Measurements from ENCODE around the gene TOMM40. TPM values are rescaled to one million over a fixed set of nuclear protein-coding genes. Genes with fewer than 3 reads are reported as not detected.
A peak's percentile ranks its signal among the peaks of the same experiment; 100 is the strongest.

The TOMM40 gene
- total RNA-seq (26.4 TPM), polyA plus RNA-seq (10 to 100 TPM; 22.8 to 27.8 (median 24.8) TPM)

DNA sequence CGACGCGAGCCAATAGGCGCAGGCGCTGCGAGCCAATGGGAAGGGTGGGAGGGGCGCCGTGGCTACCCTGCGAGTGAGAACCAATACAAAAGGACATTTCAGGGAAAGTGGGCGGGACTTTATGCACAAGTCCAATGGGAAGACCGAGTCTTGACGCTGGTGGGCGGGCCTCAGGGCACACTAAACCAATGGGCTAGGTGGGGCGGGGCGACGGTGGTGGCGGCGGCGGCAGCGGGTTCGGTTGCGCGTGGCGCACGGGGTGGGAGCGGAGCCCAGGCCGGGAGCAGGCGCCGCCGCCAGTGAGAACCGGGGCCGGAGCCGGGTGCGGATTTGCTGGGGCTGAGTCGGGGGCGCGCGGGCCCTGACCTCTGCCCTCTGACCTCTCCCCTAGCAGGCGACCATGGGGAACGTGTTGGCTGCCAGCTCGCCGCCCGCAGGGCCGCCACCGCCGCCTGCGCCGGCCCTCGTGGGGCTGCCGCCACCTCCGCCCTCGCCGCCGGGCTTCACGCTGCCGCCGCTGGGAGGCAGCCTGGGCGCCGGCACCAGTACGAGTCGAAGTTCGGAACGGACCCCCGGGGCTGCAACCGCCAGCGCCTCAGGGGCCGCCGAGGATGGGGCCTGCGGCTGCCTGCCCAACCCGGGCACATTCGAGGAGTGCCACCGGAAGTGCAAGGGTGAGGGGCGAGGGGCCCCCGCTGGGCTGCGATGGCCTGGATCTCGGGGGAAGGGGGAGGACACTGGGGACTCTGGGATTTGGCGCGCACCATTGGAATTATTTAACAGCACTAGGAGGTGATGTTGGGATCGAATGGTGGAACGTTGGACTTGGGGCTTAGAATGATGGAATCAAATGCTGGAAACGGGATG, at the start of gene TOMM40:
TSS of gene TOMM40 (plus strand) at position 239 of the 867 bp plus-strand sequence. CDS start at position 401, 162 bp downstream.
- peak within 1 kb of the TSS; percentile 96 for H3K4me3 ChIP-seq (ENCODE audit: low read depth, low read length)
- H3K9me3 ChIP-seq (ENCODE audit: control insufficient read depth in 2 of 2, low read length in 2 of 2): no peaks in the 10 kb centered on the region
- H3K27me3 Mint-ChIP-seq: peaks cover 9% of the 10 kb centered on the region
- peaks cover 23% of the 10 kb centered on the region for H3K36me3 Mint-ChIP-seq
- ATAC-seq (ENCODE audit: low read depth in 2 of 2): no peak
- H3K27ac ChIP-seq (ENCODE audit: insufficient read depth, low read length, poor library complexity, severe bottlenecking): peak within 1 kb of the TSS; percentile 98
- DNase-seq: peak in 2 of 3 donors; percentile 28 to 100
- no peaks in the 10 kb centered on the region for H3K27me3 ChIP-seq (ENCODE audit: control insufficient read depth, insufficient read depth, low read length)
- H3K36me3 ChIP-seq (ENCODE audit: control insufficient read depth, insufficient read depth, low read length): peaks cover 29% of the 10 kb centered on the region
- peaks cover 0 to 2% (median 0%) of the 10 kb centered on the region in 7 donors for H3K9me3 Mint-ChIP-seq
- H3K4me1 Mint-ChIP-seq: peaks cover 0 to 44% (median 26%) of the 10 kb centered on the region in 4 donors
- peak within 1 kb of the TSS; percentile 91 to 97 (median 92) for H3K27ac Mint-ChIP-seq
- peaks cover 19% of the 10 kb centered on the region for H3K4me1 ChIP-seq (ENCODE audit: control insufficient read depth, insufficient read depth, low read length, poor library complexity, severe bottlenecking)
- H3K4me3 Mint-ChIP-seq: peak within 1 kb of the TSS; percentile 86 to 94 (median 91)

DNA sequence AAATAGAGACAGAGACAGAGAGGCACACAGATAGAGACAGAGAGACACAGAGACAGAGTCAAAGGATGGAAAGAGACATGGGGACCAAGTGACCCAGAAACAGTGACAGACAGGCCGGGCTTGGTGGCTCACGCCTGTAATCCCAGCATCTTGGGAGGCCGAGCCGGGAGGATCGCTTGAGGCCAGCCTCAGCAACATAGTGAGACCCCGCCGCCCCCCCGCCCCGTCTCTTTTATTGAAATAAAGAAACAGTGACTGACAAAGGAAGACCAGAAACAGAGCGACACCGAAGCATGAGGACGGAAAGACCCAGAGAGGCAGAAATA, 45.8 kb upstream of the TOMM40 start:
- H3K4me1 Mint-ChIP-seq: peaks cover 8 to 21% (median 15%) of the 10 kb centered on the region in 4 donors
- H3K4me3 Mint-ChIP-seq: peak overlapping the region; percentile 86 to 94 (median 88)
- H3K36me3 Mint-ChIP-seq: peaks cover 4% of the 10 kb centered on the region
- no peak overlapping the region for H3K27ac ChIP-seq (ENCODE audit: insufficient read depth, low read length, poor library complexity, severe bottlenecking)
- DNase-seq: no peak
- H3K9me3 ChIP-seq (ENCODE audit: control insufficient read depth in 2 of 2, low read length in 2 of 2): no peaks in the 10 kb centered on the region
- peak overlapping the region; percentile 49 for H3K4me3 ChIP-seq (ENCODE audit: low read depth, low read length)
- peak overlapping the region in 2 of 3 donors; percentile 84 to 88 for H3K27ac Mint-ChIP-seq
- ATAC-seq (ENCODE audit: low read depth in 2 of 2): no peak
- H3K4me1 ChIP-seq (ENCODE audit: control insufficient read depth, insufficient read depth, low read length, poor library complexity, severe bottlenecking): peaks cover 35% of the 10 kb centered on the region
- H3K36me3 ChIP-seq (ENCODE audit: control insufficient read depth, insufficient read depth, low read length): no peaks in the 10 kb centered on the region
- peaks cover 0 to 3% (median 0%) of the 10 kb centered on the region in 7 donors for H3K9me3 Mint-ChIP-seq
- peaks cover 5% of the 10 kb centered on the region for H3K27me3 ChIP-seq (ENCODE audit: control insufficient read depth, insufficient read depth, low read length)
- H3K27me3 Mint-ChIP-seq: peaks cover 42% of the 10 kb centered on the region

DNA sequence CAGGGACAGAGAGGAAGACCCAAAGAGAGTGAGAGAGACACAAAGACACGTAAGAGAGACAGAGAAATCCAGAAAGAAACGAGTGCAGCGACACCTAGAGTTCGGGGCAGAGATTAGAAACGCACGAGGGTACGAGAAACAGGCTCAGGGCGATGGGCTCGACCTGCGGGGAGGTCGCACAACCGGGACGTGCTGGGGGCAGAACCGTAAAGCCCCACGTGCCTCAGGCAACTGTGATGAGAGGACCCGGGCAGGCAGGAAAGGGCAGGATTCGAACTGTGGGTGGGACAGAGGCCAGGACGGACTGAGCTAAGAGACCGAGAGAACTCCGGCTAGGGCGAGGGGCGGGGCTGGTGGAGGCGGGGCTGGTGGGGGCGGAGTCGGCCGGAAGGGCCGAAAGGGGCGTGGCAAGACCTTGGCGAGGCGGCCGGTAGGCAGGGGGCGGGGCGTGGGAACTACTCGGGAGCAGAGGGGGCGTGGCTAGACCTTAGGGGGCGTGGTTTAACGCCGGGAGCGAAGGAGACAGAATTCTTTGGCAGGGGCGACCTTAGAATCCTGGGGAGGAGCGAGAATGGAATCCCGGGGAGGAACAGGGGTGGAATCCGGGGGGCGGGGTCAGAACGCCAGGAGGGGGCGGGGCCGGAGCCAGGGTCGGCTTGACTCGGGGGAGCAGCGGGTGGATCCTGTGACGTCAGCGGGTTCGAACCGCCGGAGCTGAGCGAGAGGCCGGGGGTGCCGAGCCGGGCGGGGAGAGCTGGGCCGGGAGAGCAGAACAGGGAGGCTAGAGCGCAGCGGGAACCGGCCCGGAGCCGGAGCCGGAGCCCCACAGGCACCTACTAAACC, 45.2 kb upstream of the TOMM40 start, which contains the start of gene NECTIN2:
TSS of gene NECTIN2 (plus strand) at position 686 of the 843 bp plus-strand sequence. CDS start 229 bp downstream, outside the sequence.
- Histone ChIP-seq H3K27me3 (ENCODE audit: control insufficient read depth, insufficient read depth, low read length) (peaks cover 5% of the 10 kb centered on the region), H3K4me1 (ENCODE audit: control insufficient read depth, insufficient read depth, low read length, poor library complexity, severe bottlenecking) (peaks cover 35% of the 10 kb centered on the region), H3K36me3 (ENCODE audit: control insufficient read depth, insufficient read depth, low read length) (no peaks in the 10 kb centered on the region), H3K27ac (ENCODE audit: insufficient read depth, low read length, poor library complexity, severe bottlenecking) (no peak within 1 kb of the TSS), H3K4me3 (ENCODE audit: low read depth, low read length) (peak within 1 kb of the TSS; percentile 49), H3K9me3 (ENCODE audit: control insufficient read depth in 2 of 2, low read length in 2 of 2) (no peaks in the 10 kb centered on the region)
- DNase-seq (peak; percentile 54 to 76 (median 59)), ATAC-seq (ENCODE audit: low read depth in 2 of 2) (peak; percentile 38 to 52)
- peaks cover 4% of the 10 kb centered on the region for H3K36me3 Mint-ChIP-seq
- H3K9me3 Mint-ChIP-seq: peaks cover 0 to 3% (median 0%) of the 10 kb centered on the region in 7 donors
- H3K4me1 Mint-ChIP-seq: peaks cover 8 to 21% (median 15%) of the 10 kb centered on the region in 4 donors
- peak within 1 kb of the TSS; percentile 86 to 94 (median 88) for H3K4me3 Mint-ChIP-seq
- H3K27me3 Mint-ChIP-seq: peaks cover 48% of the 10 kb centered on the region
- peak within 1 kb of the TSS; percentile 39 to 88 (median 84) for H3K27ac Mint-ChIP-seq

DNA sequence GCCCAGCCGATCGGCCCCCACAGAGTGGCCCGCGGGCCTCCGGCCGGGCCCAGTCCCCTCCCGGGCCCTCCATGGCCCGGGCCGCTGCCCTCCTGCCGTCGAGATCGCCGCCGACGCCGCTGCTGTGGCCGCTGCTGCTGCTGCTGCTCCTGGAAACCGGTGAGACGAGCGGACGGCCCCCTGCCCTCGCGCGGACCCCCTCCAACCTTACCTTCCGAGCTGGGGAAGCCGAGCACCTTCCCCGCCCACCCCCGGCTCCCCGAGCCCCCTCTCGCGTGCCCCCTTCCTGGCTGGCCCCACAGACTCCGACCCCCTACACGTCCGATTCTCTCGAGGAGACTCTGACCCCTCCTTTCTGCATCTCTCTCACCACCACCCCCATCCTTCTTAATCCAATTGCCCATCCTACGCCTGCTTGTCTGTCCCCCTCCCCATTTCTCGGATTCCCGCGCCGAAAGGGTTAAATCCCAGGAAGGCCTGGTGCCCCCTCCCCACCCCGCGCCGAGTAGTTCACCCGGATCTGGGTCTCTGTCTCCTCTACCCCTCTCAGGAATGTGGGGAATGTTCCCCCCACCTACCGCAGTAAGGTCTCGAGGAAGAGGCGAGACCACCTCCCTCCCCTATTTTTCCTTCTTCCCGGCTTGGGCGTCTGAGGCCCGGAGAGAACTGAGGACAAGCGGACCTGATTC, 44.5 kb upstream of the TOMM40 start:
- no peak for DNase-seq
- H3K36me3 ChIP-seq (ENCODE audit: control insufficient read depth, insufficient read depth, low read length): no peaks in the 10 kb centered on the region
- peaks cover 35% of the 10 kb centered on the region for H3K4me1 ChIP-seq (ENCODE audit: control insufficient read depth, insufficient read depth, low read length, poor library complexity, severe bottlenecking)
- peaks cover 5% of the 10 kb centered on the region for H3K27me3 ChIP-seq (ENCODE audit: control insufficient read depth, insufficient read depth, low read length)
- Mint-ChIP-seq H3K36me3 (peaks cover 4% of the 10 kb centered on the region), H3K4me3 (peak overlapping the region; percentile 18 to 88 (median 83)), H3K4me1 (peaks cover 8 to 21% (median 15%) of the 10 kb centered on the region in 4 donors), H3K27me3 (peaks cover 48% of the 10 kb centered on the region), H3K27ac (peak overlapping the region in 1 of 3 donors; percentile 26), H3K9me3 (peaks cover 0 to 3% (median 0%) of the 10 kb centered on the region in 7 donors)
- no peak overlapping the region for H3K27ac ChIP-seq (ENCODE audit: insufficient read depth, low read length, poor library complexity, severe bottlenecking)
- no peaks in the 10 kb centered on the region for H3K9me3 ChIP-seq (ENCODE audit: control insufficient read depth in 2 of 2, low read length in 2 of 2)
- no peak overlapping the region for H3K4me3 ChIP-seq (ENCODE audit: low read depth, low read length)
- no peak for ATAC-seq (ENCODE audit: low read depth in 2 of 2)

DNA sequence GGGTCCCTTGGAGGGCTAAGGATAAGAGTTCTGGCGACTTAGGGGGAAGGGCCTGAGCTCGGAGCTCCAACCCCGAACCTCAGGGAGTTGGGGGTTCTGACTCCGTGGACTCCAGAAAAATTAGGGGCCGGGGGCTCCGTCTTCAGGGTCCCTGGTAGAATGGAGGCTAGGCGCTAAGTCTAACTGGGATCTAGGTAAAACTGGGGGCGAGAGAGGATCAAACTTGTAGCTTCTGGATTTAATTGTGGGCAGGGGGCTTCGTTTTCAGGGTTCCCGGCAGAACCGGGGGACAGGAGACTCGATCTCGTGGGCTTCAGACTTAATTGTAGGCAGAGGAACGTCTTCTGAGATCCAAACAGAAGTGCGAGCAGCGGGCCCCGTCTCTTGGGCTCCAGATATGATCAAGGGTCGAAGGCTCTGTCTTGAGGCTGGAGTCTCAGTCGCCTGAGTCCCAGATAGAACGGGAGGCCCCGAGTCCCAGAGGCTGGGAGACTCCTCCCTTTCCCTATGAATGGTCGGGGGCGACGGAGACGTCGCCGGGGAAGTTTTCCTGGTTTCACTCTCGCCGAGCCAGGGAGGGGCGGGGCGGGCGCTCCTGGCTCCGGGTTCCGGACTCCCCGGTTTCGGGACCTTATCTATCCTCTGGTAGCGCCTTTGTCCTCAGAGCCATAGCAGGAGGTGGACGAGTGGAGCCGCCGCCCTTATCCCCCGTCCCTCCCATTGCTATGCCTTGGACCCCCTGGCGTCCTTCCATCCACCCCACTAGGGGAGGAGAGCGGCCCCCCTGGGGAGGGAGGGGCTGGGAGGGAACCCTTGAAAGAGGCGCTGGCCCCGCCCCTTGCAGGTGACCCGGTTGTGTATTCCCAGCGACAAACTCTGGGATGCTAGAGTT, 43.7 kb upstream of the TOMM40 start:
- Histone ChIP-seq H3K27me3 (ENCODE audit: control insufficient read depth, insufficient read depth, low read length) (peaks cover 5% of the 10 kb centered on the region), H3K36me3 (ENCODE audit: control insufficient read depth, insufficient read depth, low read length) (no peaks in the 10 kb centered on the region), H3K4me3 (ENCODE audit: low read depth, low read length) (no peak overlapping the region), H3K27ac (ENCODE audit: insufficient read depth, low read length, poor library complexity, severe bottlenecking) (no peak overlapping the region), H3K9me3 (ENCODE audit: control insufficient read depth in 2 of 2, low read length in 2 of 2) (no peaks in the 10 kb centered on the region), H3K4me1 (ENCODE audit: control insufficient read depth, insufficient read depth, low read length, poor library complexity, severe bottlenecking) (peaks cover 35% of the 10 kb centered on the region)
- peaks cover 0 to 3% (median 0%) of the 10 kb centered on the region in 7 donors for H3K9me3 Mint-ChIP-seq
- H3K36me3 Mint-ChIP-seq: peaks cover 4% of the 10 kb centered on the region
- no peak for DNase-seq
- no peak for ATAC-seq (ENCODE audit: low read depth in 2 of 2)
- H3K27ac Mint-ChIP-seq: peak overlapping the region in 2 of 3 donors; percentile 26 to 75
- H3K4me3 Mint-ChIP-seq: peak overlapping the region; percentile 18 to 88 (median 83)
- peaks cover 8 to 21% (median 15%) of the 10 kb centered on the region in 4 donors for H3K4me1 Mint-ChIP-seq
- H3K27me3 Mint-ChIP-seq: peaks cover 54% of the 10 kb centered on the region

DNA sequence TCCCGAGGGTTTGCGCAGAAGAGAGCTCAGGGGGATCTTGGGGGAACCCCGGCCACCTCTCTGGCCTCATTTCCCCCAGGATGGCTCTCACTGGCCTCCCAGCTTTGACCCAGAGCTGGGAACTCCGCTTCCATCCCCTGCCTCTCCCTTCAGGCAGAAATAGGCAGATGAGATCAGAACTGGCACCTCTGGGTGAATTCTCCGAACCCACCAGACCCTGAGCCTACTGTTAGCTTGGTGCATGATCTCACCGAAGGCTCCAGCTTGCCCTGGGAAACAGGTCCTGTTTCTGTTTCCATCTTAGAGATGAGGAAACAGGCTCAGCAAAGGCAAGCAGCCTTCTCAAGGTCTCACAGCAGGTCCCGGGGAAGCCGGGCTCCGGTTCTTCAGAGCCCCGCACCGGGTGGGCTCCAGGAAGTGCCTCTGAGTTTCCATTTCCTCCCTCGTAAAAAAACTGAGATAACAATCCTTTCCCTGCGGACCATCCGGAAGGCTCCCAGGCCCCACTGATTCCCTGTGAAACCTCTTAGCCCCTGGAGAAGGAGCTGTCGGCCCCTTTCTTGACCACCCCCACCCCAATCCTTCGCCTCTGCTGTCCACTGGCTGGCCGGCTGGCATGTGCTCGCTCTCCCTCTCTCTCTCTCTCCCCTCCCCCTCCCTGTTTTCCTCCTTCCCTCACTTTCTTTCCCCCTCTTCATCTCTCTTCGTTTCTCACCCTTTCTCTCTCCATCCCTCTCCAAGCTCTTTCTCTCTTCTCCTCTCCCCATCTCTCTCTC, 42.8 kb upstream of the TOMM40 start:
- no peak for DNase-seq
- peaks cover 4% of the 10 kb centered on the region for H3K36me3 Mint-ChIP-seq
- H3K9me3 ChIP-seq (ENCODE audit: control insufficient read depth in 2 of 2, low read length in 2 of 2): no peaks in the 10 kb centered on the region
- ATAC-seq (ENCODE audit: low read depth in 2 of 2): no peak
- H3K4me3 ChIP-seq (ENCODE audit: low read depth, low read length): no peak overlapping the region
- peaks cover 56% of the 10 kb centered on the region for H3K27me3 Mint-ChIP-seq
- peak overlapping the region in 1 of 4 donors; percentile 38 for H3K4me3 Mint-ChIP-seq
- peaks cover 35% of the 10 kb centered on the region for H3K4me1 ChIP-seq (ENCODE audit: control insufficient read depth, insufficient read depth, low read length, poor library complexity, severe bottlenecking)
- peaks cover 8 to 21% (median 15%) of the 10 kb centered on the region in 4 donors for H3K4me1 Mint-ChIP-seq
- H3K27me3 ChIP-seq (ENCODE audit: control insufficient read depth, insufficient read depth, low read length): peaks cover 5% of the 10 kb centered on the region
- no peaks in the 10 kb centered on the region for H3K36me3 ChIP-seq (ENCODE audit: control insufficient read depth, insufficient read depth, low read length)
- no peak overlapping the region for H3K27ac ChIP-seq (ENCODE audit: insufficient read depth, low read length, poor library complexity, severe bottlenecking)
- peaks cover 0 to 3% (median 0%) of the 10 kb centered on the region in 7 donors for H3K9me3 Mint-ChIP-seq
- peak overlapping the region in 1 of 3 donors; percentile 81 for H3K27ac Mint-ChIP-seq

Data from CD4-positive, CD25-positive, alpha-beta regulatory T cell (primary cell).